Bronchial epithelial cell (primary cell): ENCODE measurements around the gene FBLIM1. TPM values are rescaled to one million over a fixed set of nuclear protein-coding genes. Genes with fewer than 3 reads are reported as not detected.

ENCODE experiments used
- DNase-seq: peaks from one replicate; pipeline ENCODE4 v3.0.0-alpha.2; 2010; ENCODE audit warnings: low read depth
- FAIRE-seq: peaks from 2 replicates; lab custom pipeline; 2011; peaks lifted over from hg19 to GRCh38; lab: Jason Lieb, UNC
- H3K27me3 ChIP-seq: 2 replicates; pipeline ENCODE4 v1.5.1; 2011; ENCODE audit warnings: low read length; ENCODE audit not compliant: control insufficient read depth, insufficient read depth
- H3K36me3 ChIP-seq: 2 replicates; pipeline ENCODE4 v1.5.1; 2011; ENCODE audit warnings: low read length; ENCODE audit not compliant: control insufficient read depth, insufficient read depth
- H3K4me3 ChIP-seq: 2 replicates; pipeline ENCODE4 v1.5.1; 2011; ENCODE audit warnings: mild to moderate bottlenecking, low read depth, low read length, control low read depth
- CTCF ChIP-seq: IDR thresholded peaks from 2 replicates; pipeline ENCODE4 v1.5.1; 2011; ENCODE audit warnings: mild to moderate bottlenecking, moderate library complexity, low read length, control low read depth, inconsistent platforms; ENCODE audit not compliant: insufficient read depth, severe bottlenecking
- total RNA-seq: library from RNA; depleted of rRNA; stranded (reverse); fragments of >200 nt; gene quantifications from 2 replicates; pipeline ENCODE4 v1.2.1, GENCODE V29; 2014

The FBLIM1 gene
- total RNA-seq, 1 donor from 2014 or later, result 72.4 TPM

GRCh38 chr1:15799004-15799867, 40.6 kb downstream of the FBLIM1 start:
- DNase-seq, result peak; percentile 96
- H3K36me3 ChIP-seq, result no peaks in the 10 kb centered on the region
- H3K27me3 ChIP-seq, result no peaks in the 10 kb centered on the region
- H3K4me3 ChIP-seq, result no peak overlapping the region
- no peak for FAIRE-seq
- no peak for TF ChIP-seq CTCF

GRCh38 chr1:15799928-15800835, 41.6 kb downstream of the FBLIM1 start:
- DNase-seq (peak; percentile 94), FAIRE-seq (peak; percentile 52)
- Histone ChIP-seq H3K4me3 (no peak overlapping the region), H3K27me3 (no peaks in the 10 kb centered on the region), H3K36me3 (no peaks in the 10 kb centered on the region)
- TF ChIP-seq CTCF, result no peak

GRCh38 chr1:15802234-15802965, 43.8 kb downstream of the FBLIM1 start:
- TF ChIP-seq CTCF, result no peak
- Histone ChIP-seq H3K27me3 (no peaks in the 10 kb centered on the region), H3K36me3 (no peaks in the 10 kb centered on the region), H3K4me3 (no peak overlapping the region)
- DNase-seq, result no peak
- FAIRE-seq, result no peak

GRCh38 chr1:15803380-15803779, 44.8 kb downstream of the FBLIM1 start:
- H3K4me3 ChIP-seq, result no peak overlapping the region
- DNase-seq (no peak), FAIRE-seq (no peak)
- no peaks in the 10 kb centered on the region for H3K36me3 ChIP-seq
- no peaks in the 10 kb centered on the region for H3K27me3 ChIP-seq
- peak; percentile 34 for TF ChIP-seq CTCF

GRCh38 chr1:15804060-15804459, 45.5 kb downstream of the FBLIM1 start:
- DNase-seq (no peak), FAIRE-seq (no peak)
- H3K27me3 ChIP-seq, result no peaks in the 10 kb centered on the region

More at GRCh38 chr1:15804060-15804459, 45.5 kb downstream of the FBLIM1 start:
- Histone ChIP-seq H3K4me3 (no peak overlapping the region), H3K36me3 (no peaks in the 10 kb centered on the region)
- no peak for TF ChIP-seq CTCF
